Psoas muscle (tissue), 8 donors: ENCODE results near the gene TBC1D8B. TPM values are rescaled to one million over a fixed set of nuclear protein-coding genes. Genes with fewer than 3 reads are reported as not detected.
"Not testable (repeated sequence)": the region's sequence is repeated elsewhere in the genome, so short reads cannot be mapped to it uniquely, and the experiment has no call there.

Experiments
- ATAC-seq, 4 donors: fragments of 200-7000 bp; cut with Tn5 transposase; one replicate each; pipeline ENCODE4 v1.9.1; 2020; ENCODE audit warnings: moderate library complexity in 3 of 4, mild to moderate bottlenecking in 2 of 4
- DNase-seq, 2 donors: peaks; one replicate each; pipeline ENCODE4 v3.0.0-alpha.2; 2020
- H3K27ac ChIP-seq: fragments of 200-600 bp; one replicate; pipeline ENCODE4 v1.8.0; 2022
- H3K27me3 ChIP-seq, 3 donors: fragments of 200-600 bp in 1 of 3; one replicate each; pipeline versions ENCODE4 v1.6.1 to v1.8.0; 2013 to 2022; ENCODE audit warnings: low read length in 2 of 3, mild to moderate bottlenecking in 2 of 3, moderate library complexity in 1 of 3; ENCODE audit not compliant: insufficient read depth in 3 of 3
- H3K36me3 ChIP-seq, 2 donors: fragments of 200-600 bp in 1 of 2; one replicate each; pipeline versions ENCODE4 v1.6.1 to v1.8.0; 2013 to 2022; ENCODE audit warnings: low read depth in 1 of 2, mild to moderate bottlenecking in 1 of 2, moderate library complexity in 1 of 2; ENCODE audit not compliant: insufficient read depth in 1 of 2
- H3K4me1 ChIP-seq: fragments of 200-600 bp; one replicate; pipeline ENCODE4 v1.8.0; 2022
- H3K4me3 ChIP-seq: fragments of 200-600 bp; one replicate; pipeline ENCODE4 v1.8.0; 2022; ENCODE audit warnings: mild to moderate bottlenecking
- H3K9me3 ChIP-seq: fragments of 200-600 bp; one replicate; pipeline ENCODE4 v1.8.0; 2022
- CTCF ChIP-seq: fragments of 200-600 bp; IDR thresholded peaks from one replicate; pipeline ENCODE4 v1.8.0; 2022; ENCODE audit warnings: antibody characterized with exemption
- WGBS, 3 donors: extraction: QIAGEN DNeasy Blood & Tissue Kit; methylation state at CpG; one replicate each; pipeline versions ENCODE4 v1.1.6 to v1.1.7; 2013; 5-methylcytosine and 5-hydroxymethylcytosine counted together
- intact Hi-C, 2 donors: fragments of 100-400 bp; cut with DNase I; formaldehyde crosslinking; loops; one replicate each; pipeline versions ENCODE4 v1.11.0 to v1.14.2; 2022
- polyA plus RNA-seq, 3 donors: library from polyadenylated mRNA; stranded (reverse); fragments of 200-250 nt; gene quantifications; one replicate each; pipeline ENCODE4 v1.2.3, GENCODE V29; 2013
- total RNA-seq, 4 donors: library from RNA; stranded (reverse); fragmentation: NEBNext Ultra II Directional in 2 of 4; extraction: Animal tissue kit (Norgen Biotek cat#: 25700) in 2 of 4; gene quantifications; one replicate each; pipeline versions ENCODE4 v1.2.1 to v1.2.4, GENCODE V29; 2021 to 2023
- donor health status: healthy with polysubstance abuse.
- donor health status: DM: no; HTN: no; CAD: no; lungs with moderate emphysema.
- donor health status: Bipolar disorder and iron deficiency.
- donor health status: healthy.
- donor health status: DM: yes; HTN: yes; CAD: no.
- donor health status: DM: no; HTN: no; CAD: no.
- donor health status: DM: no; HTN: no; CAD: no.
- donor health status: DM: yes; HTN: yes; CAD: no.

Gene TBC1D8B
- total and polyA plus RNA-seq, 7 donors: 0.21 to 2.2 (median 0.99) TPM

GRCh38 chrX:106862972-106863688, 60.7 kb downstream of the TBC1D8B start:
- 48 to 71% (median 71%) methylated on average over 11 to 13 of the region's 13 CpGs for WGBS, 3 donors
- TF ChIP-seq CTCF: no peak
- intact Hi-C loops: no loop called here
- no peak overlapping the region for H3K27ac ChIP-seq
- no peak overlapping the region for H3K4me3 ChIP-seq
- no peaks in the 10 kb centered on the region for H3K4me1 ChIP-seq
- H3K9me3 ChIP-seq: peaks cover 15% of the 10 kb centered on the region
- no peak for ATAC-seq
- DNase-seq: no peak
- peaks cover 0 to 26% (median 0%) of the 10 kb centered on the region in 3 donors for H3K27me3 ChIP-seq
- no peaks in the 10 kb centered on the region for H3K36me3 ChIP-seq

GRCh38 chrX:106863697-106864096, 61.2 kb downstream of the TBC1D8B start:
- TF ChIP-seq CTCF: no peak
- no peak for ATAC-seq
- Histone ChIP-seq H3K9me3 (peaks cover 12% of the 10 kb centered on the region), H3K36me3 (no peaks in the 10 kb centered on the region), H3K4me3 (no peak overlapping the region), H3K27ac (no peak overlapping the region), H3K27me3 (peaks cover 0 to 22% (median 0%) of the 10 kb centered on the region in 3 donors), H3K4me1 (no peaks in the 10 kb centered on the region)
- 71 to 97% (median 96%) methylated on average over 6 to 9 of the region's 9 CpGs for WGBS, 3 donors
- DNase-seq: no peak
- intact Hi-C loops: no loop called here

GRCh38 chrX:106872796-106873195, 70.3 kb downstream of the TBC1D8B start:
- WGBS, 3 donors: 87 to 100% (median 98%) methylated on average over 2 of the region's 2 CpGs
- H3K27me3 ChIP-seq: peaks cover 0 to 23% (median 0%) of the 10 kb centered on the region in 3 donors
- DNase-seq, H3K4me1 ChIP-seq, intact Hi-C loops, ATAC-seq, H3K4me3 ChIP-seq, H3K9me3 ChIP-seq, H3K36me3 ChIP-seq, H3K27ac ChIP-seq: not testable (repeated sequence)

- Histone ChIP-seq H3K9me3 (no peaks in the 10 kb centered on the region), H3K27me3 (peaks cover 0 to 23% (median 0%) of the 10 kb centered on the region in 3 donors), H3K4me1 (no peaks in the 10 kb centered on the region), H3K27ac (no peak overlapping the region), H3K36me3 (no peaks in the 10 kb centered on the region), H3K4me3 (no peak overlapping the region)
- no peak for ATAC-seq
- intact Hi-C loops: no loop called here
- peak; percentile 68 for TF ChIP-seq CTCF
- DNase-seq: no peak
- WGBS, 3 donors: 54 to 73% (median 60%) methylated on average over 2 of the region's 2 CpGs
Measured at GRCh38 chrX:106874075-106874474, 71.6 kb downstream of the TBC1D8B start.

- Histone ChIP-seq H3K36me3 (no peaks in the 10 kb centered on the region), H3K27ac (no peak overlapping the region), H3K9me3 (no peaks in the 10 kb centered on the region), H3K4me1 (no peaks in the 10 kb centered on the region), H3K4me3 (no peak overlapping the region), H3K27me3 (peaks cover 0 to 20% (median 0%) of the 10 kb centered on the region in 3 donors)
- intact Hi-C loops: no loop called here
- DNase-seq (no peak), ATAC-seq (no peak)
- WGBS, 3 donors: 79 to 89% (median 89%) methylated on average over 1 of the region's 1 CpG
- no peak for TF ChIP-seq CTCF
Measured at GRCh38 chrX:106875151-106875550, 72.7 kb downstream of the TBC1D8B start.
